K562 (cell line): ENCODE results near the gene RNF215. TPM values are rescaled to one million over a fixed set of nuclear protein-coding genes. Genes with fewer than 3 reads are reported as not detected.
A peak's percentile ranks its signal among the peaks of the same experiment; 100 is the strongest.

Experiments
- ATAC-seq: fragments of 200-7000 bp; cut with Tn5 transposase; 3 replicates; pipeline ENCODE4 v1.9.1; 2020; ENCODE audit warnings: moderate library complexity
- BruUV-seq: library from RNA; stranded (reverse); fragments of 400-500 nt; replicated peaks from 2 replicates; lab custom pipeline; 2021; lab: Mats Ljungman, UMichigan
- CTCF ChIA-PET: fragments of 300-600 bp; formaldehyde crosslinking; extraction: SDS; loops from one replicate; lab custom pipeline; 2021; ENCODE audit warnings: low intra/inter-chr PET ratio; lab: Yijun Ruan, JAX
- POLR2A ChIA-PET: fragments of 300-600, 350-650 bp; sonication (Branson Sonifier 250); formaldehyde crosslinking; extraction: SDS; loops from one replicate; lab custom pipeline; 2021; ENCODE audit warnings: antibody characterized with exemption, inconsistent platforms; lab: Yijun Ruan, JAX
- DNase-seq, 4 experiments: peaks; one replicate each; pipeline versions ENCODE4 v3.0.0 to v3.0.0-alpha.2; 2011 to 2018; ENCODE audit warnings: low spot score in 3 of 4, mixed read lengths in 3 of 4; ENCODE audit errors: extremely low read depth in 1 of 4
- FAIRE-seq: peaks from 2 replicates; lab custom pipeline; 2011; peaks lifted over from hg19 to GRCh38; lab: Jason Lieb, UNC
- H2AFZ ChIP-seq: 2 replicates; pipeline ENCODE4 v1.6.0; 2011; ENCODE audit warnings: low read depth, low read length, control low read depth, inconsistent platforms
- H3K27ac ChIP-seq: fragments of 200-600 bp; 3 replicates; pipeline ENCODE4 v1.8.0; 2011; ENCODE audit warnings: low read depth, mild to moderate bottlenecking, control low read depth, inconsistent platforms, low read length, moderate library complexity, mixed read lengths; ENCODE audit errors: extremely low read depth
- H3K27me3 ChIP-seq, 2 experiments: fragments of 300-600 bp in 1 of 2; 2 replicates in 1 of 2; 3 replicates in 1 of 2; pipeline versions ENCODE4 v1.6.0 to v1.8.0; 2011; ENCODE audit warnings: inconsistent platforms in 2 of 2, low read length in 2 of 2, mild to moderate bottlenecking in 1 of 2, mixed read lengths in 1 of 2, moderate library complexity in 1 of 2; ENCODE audit not compliant: control insufficient read depth in 2 of 2, insufficient read depth in 2 of 2
- H3K36me3 ChIP-seq: fragments of 300-600 bp; 3 replicates; pipeline ENCODE4 v1.8.0; 2011; ENCODE audit warnings: mild to moderate bottlenecking, low read length, inconsistent platforms; ENCODE audit not compliant: control insufficient read depth, insufficient read depth
- H3K4me1 ChIP-seq, 2 experiments: fragments of 200-600 bp in 1 of 2; replicated peaks in 1 of 2; 2 replicates in 1 of 2; 3 replicates in 1 of 2; pipeline versions ENCODE4 v1.5.1 to v1.8.0; 2011; ENCODE audit warnings: inconsistent platforms in 2 of 2, low read length in 2 of 2, mild to moderate bottlenecking in 1 of 2, mixed read lengths in 1 of 2, moderate library complexity in 1 of 2; ENCODE audit not compliant: control insufficient read depth in 2 of 2, insufficient read depth in 2 of 2
- H3K4me2 ChIP-seq: 2 replicates; pipeline ENCODE4 v1.6.1; 2011; ENCODE audit warnings: low read length, control low read depth, inconsistent platforms, mixed read lengths; ENCODE audit not compliant: insufficient read depth
- H3K4me3 ChIP-seq: fragments of 200-600 bp; sonication (generic), shearing (Covaris generic); 2 replicates; pipeline ENCODE4 v1.5.1; 2016; ENCODE audit warnings: control low read depth, inconsistent platforms
- H3K79me2 ChIP-seq: fragments of 200-600 bp; 3 replicates; pipeline ENCODE4 v1.8.0; 2011; ENCODE audit warnings: low read length, inconsistent platforms; ENCODE audit not compliant: control insufficient read depth, insufficient read depth
- H3K9ac ChIP-seq, 2 experiments: 2 replicates each; pipeline versions ENCODE4 v1.6.0 to v1.6.1; 2011; ENCODE audit warnings: low read depth in 2 of 2, low read length in 2 of 2, control low read depth in 1 of 2, inconsistent platforms in 1 of 2, mild to moderate bottlenecking in 1 of 2, mixed read lengths in 1 of 2; ENCODE audit not compliant: insufficient read depth in 1 of 2
- H3K9me1 ChIP-seq: one replicate; pipeline ENCODE4 v1.6.0; 2011; ENCODE audit warnings: inconsistent platforms, mild to moderate bottlenecking, low read length, moderate library complexity; ENCODE audit not compliant: control insufficient read depth, insufficient read depth
- H3K9me3 ChIP-seq: replicated peaks from 2 replicates; pipeline ENCODE4 v1.5.1; 2011; ENCODE audit warnings: low read depth, low read length, inconsistent platforms; ENCODE audit not compliant: control insufficient read depth, insufficient read depth
- H4K20me1 ChIP-seq: replicated peaks from 2 replicates; pipeline ENCODE4 v1.6.1; 2011; ENCODE audit warnings: low read length, inconsistent platforms, mixed read lengths; ENCODE audit not compliant: control insufficient read depth, insufficient read depth
- CBX3 ChIP-seq, 2 experiments: IDR thresholded peaks; 1 replicate in 1 of 2; 2 replicates in 1 of 2; pipeline ENCODE4 v1.6.1; 2012; ENCODE audit warnings: inconsistent platforms in 2 of 2, low read length in 2 of 2, borderline replicate concordance in 1 of 2, control low read depth in 1 of 2
- CREM ChIP-seq: IDR thresholded peaks from 2 replicates; pipeline ENCODE4 v1.6.1; 2014; ENCODE audit warnings: antibody characterized with exemption, low read depth
- FOXK1 ChIP-seq: sonication (generic); formaldehyde crosslinking; IDR thresholded peaks from 2 replicates; pipeline ENCODE4 v1.8.0; 2022; ENCODE audit warnings: missing genetic modification reagents, mild to moderate bottlenecking, borderline replicate concordance
- HMG20B ChIP-seq: fragments of 250-450 bp; sonication (Bioruptor Pico); IDR thresholded peaks from 2 replicates; pipeline ENCODE4 v1.5.0; 2021; ENCODE audit warnings: mild to moderate bottlenecking
- HNRNPLL ChIP-seq: fragments of 200-400 bp; formaldehyde crosslinking; IDR thresholded peaks from 2 replicates; pipeline ENCODE4 v1.6.1; 2017; ENCODE audit warnings: low read length, low read depth, mild to moderate bottlenecking; ENCODE audit not compliant: poor library complexity, severe bottlenecking
- PHB ChIP-seq: fragments of 250-450 bp; sonication (Bioruptor Pico); IDR thresholded peaks from 2 replicates; pipeline ENCODE4 v1.5.0; 2021
- PURB ChIP-seq: sonication (generic); formaldehyde crosslinking; IDR thresholded peaks from 2 replicates; pipeline ENCODE4 v1.9.0; 2021; ENCODE audit warnings: low read depth, mild to moderate bottlenecking, missing genetic modification reagents
- RBM22 ChIP-seq: fragments of 200-400 bp; formaldehyde crosslinking; IDR thresholded peaks from 2 replicates; pipeline ENCODE4 v1.6.1; 2018; ENCODE audit warnings: low read length, low read depth; ENCODE audit not compliant: poor library complexity, severe bottlenecking
- ZBTB1 ChIP-seq: sonication (generic); formaldehyde crosslinking; IDR thresholded peaks from 2 replicates; pipeline ENCODE4 v1.8.1; 2023; ENCODE audit warnings: missing genetic modification reagents, low read depth, mild to moderate bottlenecking, borderline replicate concordance
- ZFX ChIP-seq: sonication (generic); formaldehyde crosslinking; IDR thresholded peaks from 2 replicates; pipeline ENCODE4 v1.8.0; 2022; ENCODE audit warnings: mild to moderate bottlenecking, missing genetic modification reagents, moderate library complexity
- ZNF232 ChIP-seq: sonication (generic); formaldehyde crosslinking; IDR thresholded peaks from 2 replicates; pipeline ENCODE4 v1.8.0; 2022; ENCODE audit warnings: mild to moderate bottlenecking, missing genetic modification reagents
- ZNF253 ChIP-seq: fragments of 250-450 bp; sonication (Bioruptor Pico); conservative IDR thresholded peaks from 2 replicates; pipeline ENCODE4 v1.6.1; 2021; ENCODE audit warnings: mild to moderate bottlenecking
- ZNF274 ChIP-seq: IDR thresholded peaks from 2 replicates; pipeline ENCODE4 v1.6.1; 2011; ENCODE audit warnings: low read depth, mild to moderate bottlenecking, low read length, moderate library complexity, borderline replicate concordance
- ZNF282 ChIP-seq: sonication (generic); formaldehyde crosslinking; IDR thresholded peaks from 2 replicates; pipeline ENCODE4 v1.8.1; 2023; ENCODE audit warnings: missing genetic modification reagents
- ZNF436 ChIP-seq: fragments of 250-450, 450-650 bp; sonication (Bioruptor Pico); formaldehyde crosslinking; IDR thresholded peaks from 2 replicates; pipeline ENCODE4 v1.7.0; 2020; ENCODE audit warnings: mild to moderate bottlenecking
- WGBS: fragments of 100-300 bp; shearing (Covaris generic); methylation state at CpG from one replicate; pipeline ENCODE4 v1.1.6; 2016; ENCODE audit warnings: low coverage, mixed read lengths; ENCODE audit not compliant: insufficient coverage; ENCODE audit errors: missing lambda C conversion rate; 5-methylcytosine and 5-hydroxymethylcytosine counted together
- in situ Hi-C: fragments of 300-500 bp; cut with MboI; formaldehyde crosslinking; loops from 4 replicates; pipeline ENCODE4 v1.15.0; 2018; ENCODE audit warnings: inconsistent platforms, mixed read lengths
- intact Hi-C: fragments of 100-400 bp; cut with micrococcal nuclease; formaldehyde crosslinking; loops from 2 replicates; pipeline ENCODE4 v1.14.2; 2022
- polyA plus RNA-seq, 8 experiments: library from polyadenylated mRNA; depleted of rRNA in 4 of 8; stranded (reverse) in 5 of 8; unstranded in 3 of 8; fragments of >200 nt; fragmentation: Nextera tagmentation in 2 of 8; fragmentation: Illumina TruSeq in 1 of 8; extraction: Ambion mirVana in 2 of 8; extraction: Trizol in 1 of 8; gene quantifications; 2 replicates each; pipeline versions ENCODE4 v1.2.1 to v1.2.3, GENCODE V29; 2011 to 2014; ENCODE audit warnings: inconsistent platforms in 1 of 8, missing spikeins in 1 of 8
- total RNA-seq, 7 experiments: library from RNA; depleted of rRNA in 6 of 7; stranded (reverse); fragments of >200 nt in 6 of 7; fragmentation: Illumina TruSeq in 2 of 7; extraction: Trizol in 2 of 7; gene quantifications; 2 replicates each; pipeline versions ENCODE4 v1.2.1 to v1.2.3, GENCODE V29; 2011 to 2021; ENCODE audit warnings: low replicate concordance in 1 of 7
- TF ChIP-seq, protein P1 (sequence below): fragments of 250-450 bp; sonication (Bioruptor Pico); IDR thresholded peaks from 2 replicates; pipeline ENCODE4 v1.5.0; 2020; ENCODE audit warnings: mild to moderate bottlenecking, borderline replicate concordance
- TF ChIP-seq, protein P2 (sequence below): fragments of 450-650 bp; conservative IDR thresholded peaks from 2 replicates; pipeline ENCODE4 v1.6.1; 2016; ENCODE audit warnings: missing genetic modification characterization, low read depth, mild to moderate bottlenecking, missing compliant biosample characterization, moderate library complexity

The RNF215 gene
- total and polyA plus RNA-seq, 9 of the 15 experiments (the other 6 are each of a cell fraction or from before 2014, with no cell fraction given) = 0.08 to 9.8 (median 2.7) TPM

DNA sequence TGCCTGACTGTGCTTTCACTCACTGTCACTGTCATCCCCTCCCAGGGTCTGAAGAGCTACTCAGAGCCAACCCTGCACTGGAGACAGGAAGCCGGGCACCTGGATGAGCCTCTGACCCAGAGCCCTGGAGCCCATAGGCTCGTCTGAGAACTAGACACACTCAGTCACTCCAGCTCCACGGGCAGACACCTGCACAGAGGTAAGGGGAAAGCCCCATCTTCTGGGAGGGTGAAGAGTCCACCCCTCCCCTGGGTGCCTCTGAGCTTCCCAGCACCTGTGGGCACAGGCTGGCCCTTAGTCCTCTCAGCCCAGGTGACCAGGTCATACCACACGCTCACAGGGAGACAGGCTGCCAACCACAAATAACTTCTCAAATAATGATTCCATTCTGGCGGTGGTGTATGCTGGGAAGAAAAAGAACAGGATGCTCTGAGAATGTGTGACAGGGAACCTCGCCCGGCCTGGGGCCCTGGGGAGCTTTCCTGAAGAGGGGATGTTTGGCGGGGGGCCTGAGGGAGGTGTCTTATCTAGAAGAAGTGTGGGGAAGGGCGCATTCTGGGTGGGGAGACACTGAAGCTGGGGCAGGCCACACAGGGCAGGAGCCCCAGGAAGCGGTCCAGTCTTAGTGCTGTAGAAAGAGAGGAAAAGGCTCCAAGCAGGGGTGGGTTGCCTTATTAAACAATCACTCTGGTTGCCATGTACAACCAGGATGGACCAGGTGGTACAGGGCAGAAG, 25.1 kb downstream of the RNF215 start:
- Histone ChIP-seq H2AFZ (no peak overlapping the region), H3K27me3 (no peaks in the 10 kb centered on the region), H3K4me1 (peaks cover 0 to 8% of the 10 kb centered on the region in 2 experiments; a peak in 3 of 5 replicates), H3K36me3 (no peaks in the 10 kb centered on the region), H3K4me3 (no peak overlapping the region), H4K20me1 (no peaks in the 10 kb centered on the region), H3K27ac (no peak overlapping the region), H3K79me2 (no peaks in the 10 kb centered on the region), H3K9me1 (no peaks in the 10 kb centered on the region), H3K9ac (peak overlapping the region in 1 of 2 experiments; percentile 52; a peak in 2 of 4 replicates), H3K9me3 (no peaks in the 10 kb centered on the region), H3K4me2 (no peak overlapping the region)
- intact Hi-C loops (no loop called here), in situ Hi-C loops (no loop called here)
- 53% methylated on average over 6 of the region's 10 CpGs for WGBS
- ChIA-PET CTCF (no interaction called here), POLR2A (no interaction called here)
- BruUV-seq = no TSS peak
- FAIRE-seq (no peak), ATAC-seq (no peak), DNase-seq (no peak)
- TF ChIP-seq ZNF282 (CRISPR knock-in tag) = no peak
- no peak for TF ChIP-seq ZNF253 (CRISPR knock-in tag)
- no peak for TF ChIP-seq ZBTB1
- no peak for TF ChIP-seq PURB (CRISPR knock-in tag)
- TF ChIP-seq, protein P1, sequence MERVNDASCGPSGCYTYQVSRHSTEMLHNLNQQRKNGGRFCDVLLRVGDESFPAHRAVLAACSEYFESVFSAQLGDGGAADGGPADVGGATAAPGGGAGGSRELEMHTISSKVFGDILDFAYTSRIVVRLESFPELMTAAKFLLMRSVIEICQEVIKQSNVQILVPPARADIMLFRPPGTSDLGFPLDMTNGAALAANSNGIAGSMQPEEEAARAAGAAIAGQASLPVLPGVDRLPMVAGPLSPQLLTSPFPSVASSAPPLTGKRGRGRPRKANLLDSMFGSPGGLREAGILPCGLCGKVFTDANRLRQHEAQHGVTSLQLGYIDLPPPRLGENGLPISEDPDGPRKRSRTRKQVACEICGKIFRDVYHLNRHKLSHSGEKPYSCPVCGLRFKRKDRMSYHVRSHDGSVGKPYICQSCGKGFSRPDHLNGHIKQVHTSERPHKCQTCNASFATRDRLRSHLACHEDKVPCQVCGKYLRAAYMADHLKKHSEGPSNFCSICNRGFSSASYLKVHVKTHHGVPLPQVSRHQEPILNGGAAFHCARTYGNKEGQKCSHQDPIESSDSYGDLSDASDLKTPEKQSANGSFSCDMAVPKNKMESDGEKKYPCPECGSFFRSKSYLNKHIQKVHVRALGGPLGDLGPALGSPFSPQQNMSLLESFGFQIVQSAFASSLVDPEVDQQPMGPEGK (CRISPR knock-in tag) = no peak
- no peak for TF ChIP-seq CBX3 (IDR thresholded peaks at IDR 0.05; ENCODE audit: borderline replicate concordance in 1 of 2, low read length in 2 of 2)
- no peak for TF ChIP-seq HNRNPLL
- no peak for TF ChIP-seq ZFX (CRISPR knock-in tag)
- TF ChIP-seq, protein P2, sequence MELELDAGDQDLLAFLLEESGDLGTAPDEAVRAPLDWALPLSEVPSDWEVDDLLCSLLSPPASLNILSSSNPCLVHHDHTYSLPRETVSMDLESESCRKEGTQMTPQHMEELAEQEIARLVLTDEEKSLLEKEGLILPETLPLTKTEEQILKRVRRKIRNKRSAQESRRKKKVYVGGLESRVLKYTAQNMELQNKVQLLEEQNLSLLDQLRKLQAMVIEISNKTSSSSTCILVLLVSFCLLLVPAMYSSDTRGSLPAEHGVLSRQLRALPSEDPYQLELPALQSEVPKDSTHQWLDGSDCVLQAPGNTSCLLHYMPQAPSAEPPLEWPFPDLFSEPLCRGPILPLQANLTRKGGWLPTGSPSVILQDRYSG (tag) = no peak
- no peak for TF ChIP-seq FOXK1 (CRISPR knock-in tag)
- no peak for TF ChIP-seq ZNF232 (CRISPR knock-in tag)
- no peak for TF ChIP-seq PHB (CRISPR knock-in tag)
- TF ChIP-seq CREM = no peak
- TF ChIP-seq HMG20B (CRISPR knock-in tag) = no peak
- TF ChIP-seq RBM22 = no peak
- no peak for TF ChIP-seq ZNF436 (CRISPR knock-in tag)
- no peak for TF ChIP-seq ZNF274
- TF ChIP-seq, all 486 proteins: peak for 0
